H1 (cell line): Measurements from ENCODE around the gene SAP30L. TPM values are rescaled to one million over a fixed set of nuclear protein-coding genes. Genes with fewer than 3 reads are reported as not detected.

ENCODE experiments used
- EZH2 ChIP-seq: fragments of 200-600 bp; sonication (generic); IDR thresholded peaks from 2 replicates; pipeline ENCODE4 v1.7.1; 2012; ENCODE audit warnings: low read depth, mild to moderate bottlenecking, moderate library complexity, low read length, inconsistent platforms; ENCODE audit not compliant: severe bottlenecking
- RNF2 ChIP-seq: fragments of 200-900, 300-1000 bp; sonication (generic); IDR thresholded peaks from 2 replicates; pipeline ENCODE4 v1.7.1; 2016; ENCODE audit warnings: borderline replicate concordance, low read depth, mild to moderate bottlenecking, antibody characterized with exemption, low read length; ENCODE audit not compliant: poor library complexity, severe bottlenecking; ENCODE audit errors: missing control alignments
- SIRT6 ChIP-seq: IDR thresholded peaks from one replicate; pipeline ENCODE4 v1.7.1; 2012; ENCODE audit warnings: low read length, inconsistent platforms
- SUZ12 ChIP-seq: fragments of 200-600 bp; sonication (generic); IDR thresholded peaks from 2 replicates; pipeline ENCODE4 v1.6.1; 2012; ENCODE audit warnings: mild to moderate bottlenecking, inconsistent platforms, low read length, moderate library complexity, mixed read lengths
- polyA plus RNA-seq, 7 experiments: library from polyadenylated mRNA; depleted of rRNA in 3 of 7; stranded (reverse) in 5 of 7; unstranded in 2 of 7; fragments of >200 nt in 5 of 7; fragments of 200-250 nt in 2 of 7; gene quantifications; 1 replicate in 5 of 7; 2 replicates in 1 of 7; 4 replicates in 1 of 7; pipeline versions ENCODE4 v1.2.1 to v1.2.3, GENCODE V29; 2011 to 2013; ENCODE audit warnings: missing spikeins in 2 of 7, mixed read lengths in 2 of 7
- total RNA-seq: library from RNA; stranded (reverse); fragmentation: NEBNext Ultra II Directional; extraction: Animal tissue kit (Norgen Biotek cat#: 25700); gene quantifications from 2 replicates; pipeline ENCODE4 v1.2.1, GENCODE V29; 2021

Gene SAP30L
- total and polyA plus RNA-seq, 2 of the 8 experiments (the other 6 are each of a cell fraction or from before 2014, with no cell fraction given) = 12.2 to 31.5 TPM

DNA sequence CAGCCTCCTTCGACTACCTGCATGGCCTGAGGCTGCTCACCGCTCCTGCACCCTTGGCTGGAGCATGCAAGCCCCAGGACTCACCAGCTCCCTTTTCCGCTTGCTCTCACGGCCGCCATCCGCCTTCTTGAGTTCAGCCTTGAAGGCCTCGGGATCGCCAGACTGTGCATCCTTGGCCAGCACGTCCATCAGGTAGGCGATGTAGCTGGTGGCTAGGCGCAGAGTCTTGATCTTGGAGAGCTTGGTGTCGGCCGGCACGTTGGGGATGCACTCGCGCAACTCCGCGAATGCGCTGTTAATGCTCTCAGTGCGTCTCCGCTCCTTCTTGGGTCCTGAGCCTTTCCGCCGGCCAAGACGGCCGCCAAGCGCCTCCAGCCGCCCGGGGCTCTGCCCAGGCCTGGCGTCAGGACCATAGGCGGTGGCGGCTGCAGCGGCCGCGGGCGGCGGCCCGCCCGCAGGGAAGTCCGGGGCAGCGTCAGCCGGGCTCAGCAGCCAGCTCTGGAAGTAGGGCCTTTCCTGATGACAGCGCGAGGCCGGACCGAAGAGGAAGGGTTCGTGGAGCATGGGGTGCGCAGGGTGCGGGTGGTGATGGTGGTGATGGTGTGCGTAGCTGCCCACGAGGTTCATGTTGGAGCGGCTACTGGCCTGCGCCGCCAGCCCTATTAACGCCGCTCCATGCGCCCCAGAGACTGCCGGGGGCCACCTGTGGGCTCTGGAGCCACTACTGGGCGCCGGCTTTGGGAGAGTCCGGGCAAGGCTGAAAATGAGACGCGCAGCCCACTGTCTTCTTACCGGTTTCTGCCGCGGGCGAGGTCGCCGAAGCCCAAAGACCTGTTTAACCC is 31.8 kb downstream of the SAP30L start (continued):
- no peak for TF ChIP-seq SIRT6
- TF ChIP-seq SUZ12 = peak; percentile 99
- TF ChIP-seq EZH2 = peak; percentile 100
- TF ChIP-seq RNF2 = peak; percentile 69
